AG04449 (cell line): Measurements from ENCODE around the gene MOB4.

Experiments used
- CTCF ChIA-PET: fragments of 350-600 bp; formaldehyde crosslinking; extraction: SDS; loops from one replicate; lab custom pipeline; 2021; ENCODE audit warnings: antibody characterized with exemption; lab: Yijun Ruan, JAX
- POLR2A ChIA-PET: fragments of 400-600, 350-600 bp; formaldehyde crosslinking; extraction: SDS; loops from one replicate; lab custom pipeline; 2020; ENCODE audit warnings: antibody characterized with exemption, inconsistent platforms; lab: Yijun Ruan, JAX
- DNase-seq: peaks from one replicate; pipeline ENCODE4 v3.0.0-alpha.2; 2010; ENCODE audit warnings: low read depth, low spot score
- H3K4me3 ChIP-seq: 2 replicates; pipeline ENCODE4 v1.5.1; 2011; ENCODE audit warnings: low read depth, mild to moderate bottlenecking, control low read depth, low read length
- CTCF ChIP-seq: IDR thresholded peaks from one replicate; pipeline ENCODE4 v1.5.1; 2011; ENCODE audit warnings: mild to moderate bottlenecking, moderate library complexity, low read length, control low read depth, inconsistent platforms; ENCODE audit not compliant: insufficient read depth; ENCODE audit errors: missing control alignments

The MOB4 gene

GRCh38 chr2:197601726-197602125 is 85.9 kb downstream of the MOB4 start:
- CTCF ChIA-PET: no interaction called here

More at GRCh38 chr2:197601726-197602125, 85.9 kb downstream of the MOB4 start:
- TF ChIP-seq CTCF: no peak
- no peak for DNase-seq
- POLR2A ChIA-PET: no interaction called here
- no peak overlapping the region for H3K4me3 ChIP-seq
